HCT116 (cell line): ENCODE data around the gene SUPT5H. TPM values are rescaled to one million over a fixed set of nuclear protein-coding genes. Genes with fewer than 3 reads are reported as not detected.

ENCODE experiments used
- ATAC-seq: fragments of 200-7000 bp; cut with Tn5 transposase; 2 replicates; pipeline ENCODE4 v1.9.1; 2020; ENCODE audit warnings: mild to moderate bottlenecking, moderate library complexity
- BruUV-seq: library from RNA; stranded (reverse); fragments of 400-500 nt; replicated peaks from 2 replicates; lab custom pipeline; 2021; lab: Mats Ljungman, UMichigan
- CTCF ChIA-PET: fragments of 300-600 bp; sonication (Branson Sonifier 250); formaldehyde crosslinking; loops from one replicate; lab custom pipeline; 2021; ENCODE audit warnings: antibody characterized with exemption; lab: Charles Lee
- POLR2A ChIA-PET: fragments of 300-600, 350-600 bp; sonication (Branson Sonifier 250); formaldehyde crosslinking; loops from one replicate; lab custom pipeline; 2021; ENCODE audit warnings: antibody characterized with exemption; lab: Charles Lee
- RAD21 ChIA-PET, 2 experiments: fragments of 300-600 bp; sonication (Branson Sonifier 250); formaldehyde crosslinking; loops; one replicate each; lab custom pipeline; 2023; ENCODE audit warnings: low total read pairs in 2 of 2; ENCODE audit not compliant: uncharacterized antibody in 2 of 2, unreplicated experiment in 2 of 2, low non-redundant PET in 1 of 2; lab: Charles Lee
- DNase-seq: peaks from one replicate; pipeline ENCODE4 v3.0.0-alpha.2; 2010; ENCODE audit warnings: low read depth, low spot score
- H2AFZ ChIP-seq: fragments of 200-600 bp; shearing (Covaris generic), sonication (generic); 2 replicates; pipeline ENCODE4 v1.6.1; 2017; ENCODE audit warnings: low read depth, mixed run types, mixed read lengths, antibody characterized with exemption, low read length; ENCODE audit not compliant: poor library complexity, severe bottlenecking
- H3K27ac ChIP-seq: 2 replicates; pipeline ENCODE4 v1.5.1; 2012; ENCODE audit warnings: low read depth, low read length
- H3K27me3 ChIP-seq: fragments of 200-600 bp; sonication (generic); 2 replicates; pipeline ENCODE4 v1.6.1; 2016; ENCODE audit warnings: mixed run types, low read length, mixed read lengths; ENCODE audit not compliant: insufficient read depth
- H3K36me3 ChIP-seq, 2 experiments: fragments of 200-500 bp in 1 of 2; fragments of 200-600 bp in 1 of 2; sonication (Bioruptor generic) in 1 of 2; sonication (generic) in 1 of 2; 2 replicates each; pipeline versions ENCODE4 v1.5.1 to v1.6.1; 2014 to 2016; ENCODE audit warnings: low read length in 2 of 2, inconsistent platforms in 1 of 2, mixed read lengths in 1 of 2, mixed run types in 1 of 2; ENCODE audit not compliant: insufficient read depth in 2 of 2, control insufficient read depth in 1 of 2
- H3K4me1 ChIP-seq, 2 experiments: fragments of 200-600 bp in 1 of 2; sonication (generic) in 1 of 2; 2 replicates each; pipeline versions ENCODE4 v1.5.1 to v1.6.1; 2012 to 2017; ENCODE audit warnings: low read length in 2 of 2, inconsistent platforms in 1 of 2, mild to moderate bottlenecking in 1 of 2, mixed read lengths in 1 of 2, mixed run types in 1 of 2, moderate library complexity in 1 of 2; ENCODE audit not compliant: insufficient read depth in 2 of 2, control insufficient read depth in 1 of 2
- H3K4me2 ChIP-seq: fragments of 200-600 bp; sonication (generic); 2 replicates; pipeline ENCODE4 v1.6.1; 2017; ENCODE audit warnings: mixed run types, low read length, mixed read lengths
- H3K4me3 ChIP-seq, 2 experiments: fragments of 200-600 bp in 1 of 2; sonication (generic) in 1 of 2; replicated peaks in 1 of 2; 2 replicates each; pipeline ENCODE4 v1.5.1; 2011 to 2016; ENCODE audit warnings: low read length in 2 of 2, control low read depth in 1 of 2, low read depth in 1 of 2, mild to moderate bottlenecking in 1 of 2, mixed read lengths in 1 of 2, mixed run types in 1 of 2
- H3K79me2 ChIP-seq: fragments of 200-600 bp; sonication (generic); 2 replicates; pipeline ENCODE4 v1.6.1; 2017; ENCODE audit warnings: mild to moderate bottlenecking, mixed run types, low read length, moderate library complexity, mixed read lengths; ENCODE audit not compliant: insufficient read depth
- H3K9ac ChIP-seq: fragments of 200-600 bp; sonication (generic); 2 replicates; pipeline ENCODE4 v1.6.1; 2016; ENCODE audit warnings: low read length, mixed read lengths
- H3K9me2 ChIP-seq: fragments of 200-600 bp; sonication (generic), shearing (Covaris generic); 2 replicates; pipeline ENCODE4 v1.6.1; 2017; ENCODE audit warnings: mixed run types, mild to moderate bottlenecking, moderate library complexity; ENCODE audit not compliant: insufficient read depth
- H3K9me3 ChIP-seq, 2 experiments: fragments of 200-500 bp in 1 of 2; fragments of 200-600 bp in 1 of 2; sonication (Bioruptor generic) in 1 of 2; sonication (generic) in 1 of 2; 2 replicates each; pipeline ENCODE4 v1.6.1; 2014 to 2017; ENCODE audit warnings: low read length in 2 of 2, mixed read lengths in 2 of 2, inconsistent platforms in 1 of 2, low read depth in 1 of 2, mild to moderate bottlenecking in 1 of 2, mixed run types in 1 of 2, moderate library complexity in 1 of 2; ENCODE audit not compliant: control insufficient read depth in 1 of 2, insufficient read depth in 1 of 2
- H4K20me1 ChIP-seq: fragments of 200-600 bp; sonication (generic), shearing (Covaris generic); 2 replicates; pipeline ENCODE4 v1.6.1; 2017; ENCODE audit warnings: mixed run types, mild to moderate bottlenecking, moderate library complexity; ENCODE audit not compliant: insufficient read depth
- ATF3 ChIP-seq: IDR thresholded peaks from 2 replicates; pipeline ENCODE4 v1.6.1; 2012
- CBX3 ChIP-seq: IDR thresholded peaks from 2 replicates; pipeline ENCODE4 v1.6.1; 2012; ENCODE audit warnings: low read depth
- CEBPB ChIP-seq: IDR thresholded peaks from 2 replicates; pipeline ENCODE4 v1.6.1; 2012; ENCODE audit warnings: low read depth
- CTCF ChIP-seq, 3 experiments: fragments of 200-600 bp in 1 of 3; sonication (generic) in 1 of 3; IDR thresholded peaks in 2 of 3; conservative IDR thresholded peaks in 1 of 3; 2 replicates each; pipeline ENCODE4 v1.5.1; 2012 to 2017; ENCODE audit warnings: low read depth in 2 of 3, low read length in 2 of 3, antibody characterized with exemption in 1 of 3, borderline replicate concordance in 1 of 3, control low read depth in 1 of 3, mild to moderate bottlenecking in 1 of 3, mixed read lengths in 1 of 3, mixed run types in 1 of 3, moderate library complexity in 1 of 3; ENCODE audit not compliant: insufficient read depth in 1 of 3
- EGR1 ChIP-seq: IDR thresholded peaks from 2 replicates; pipeline ENCODE4 v1.6.1; 2012; ENCODE audit warnings: low read depth
- ELF1 ChIP-seq: IDR thresholded peaks from 2 replicates; pipeline ENCODE4 v1.6.1; 2012; ENCODE audit warnings: low read depth, borderline replicate concordance
- EZH2 ChIP-seq: fragments of 200-600 bp; sonication (generic); IDR thresholded peaks from 2 replicates; pipeline ENCODE4 v1.6.1; 2017; ENCODE audit warnings: antibody characterized with exemption, mixed run types
- FOSL1 ChIP-seq: IDR thresholded peaks from 2 replicates; pipeline ENCODE4 v1.6.1; 2012; ENCODE audit warnings: low read depth
- SIN3A ChIP-seq: IDR thresholded peaks from 2 replicates; pipeline ENCODE4 v1.6.1; 2012; ENCODE audit warnings: low read depth
- SP1 ChIP-seq: IDR thresholded peaks from 2 replicates; pipeline ENCODE4 v1.6.1; 2012; ENCODE audit warnings: low read depth
- SRF ChIP-seq: IDR thresholded peaks from 2 replicates; pipeline ENCODE4 v1.6.1; 2012; ENCODE audit warnings: low read depth
- ZBTB33 ChIP-seq: IDR thresholded peaks from 2 replicates; pipeline ENCODE4 v1.6.1; 2011; ENCODE audit warnings: mild to moderate bottlenecking, low read length, moderate library complexity; ENCODE audit not compliant: insufficient replicate concordance; ENCODE audit errors: extremely low read depth
- ZNF274 ChIP-seq: fragments of 200-500 bp; sonication (Bioruptor generic); IDR thresholded peaks from 2 replicates; pipeline ENCODE4 v1.6.1; 2014; ENCODE audit warnings: mild to moderate bottlenecking, low read depth, low read length, inconsistent platforms
- intact Hi-C: fragments of 100-400 bp; cut with micrococcal nuclease; formaldehyde crosslinking; loops from 2 replicates; pipeline ENCODE4 v1.10.0; 2022
- total RNA-seq: library from RNA; stranded (reverse); gene quantifications from one replicate; pipeline ENCODE4 v1.2.1, GENCODE V29; 2021; ENCODE audit not compliant: unreplicated experiment

Gene SUPT5H
- total RNA-seq, 1 experiment from 2014 or later = 120 TPM

GRCh38 chr19:39498798-39499642, 53.6 kb downstream of the SUPT5H start, which contains the start of gene DLL3 (continued):
- TF ChIP-seq ZBTB33 = no peak

GRCh38 chr19:39499932-39500331, 54.5 kb downstream of the SUPT5H start:
- Histone ChIP-seq H3K79me2 (no peaks in the 10 kb centered on the region), H4K20me1 (no peaks in the 10 kb centered on the region)
- TF ChIP-seq SRF = no peak
- no peak for TF ChIP-seq CTCF (IDR thresholded peaks at IDR 0.05 in 2 of 3, conservative IDR thresholded peaks at IDR 0.05 in 1 of 3; ENCODE audit: borderline replicate concordance in 1 of 3, insufficient read depth in 1 of 3, low read depth in 2 of 3, low read length in 2 of 3)
- TF ChIP-seq FOSL1 = no peak
- no peak for TF ChIP-seq CEBPB
- no peak for TF ChIP-seq SIN3A
- no peak for TF ChIP-seq CBX3
- no peak for TF ChIP-seq EZH2
- no peak for TF ChIP-seq ZNF274
- TF ChIP-seq EGR1 = no peak
- no peak for TF ChIP-seq ELF1
- TF ChIP-seq SP1 = no peak
- TF ChIP-seq ATF3 = no peak
- TF ChIP-seq, all 23 proteins: peak for 0
- no peaks in the 10 kb centered on the region for H3K9me2 ChIP-seq
- peaks cover 0 to 4% of the 10 kb centered on the region in 2 experiments; a peak in 1 of 4 replicates for H3K4me1 ChIP-seq
- BruUV-seq = no TSS peak
- RAD21 ChIA-PET = no interaction called here
- H3K4me3 ChIP-seq = no peak overlapping the region
- intact Hi-C loops = no loop called here
- H3K27me3 ChIP-seq = no peaks in the 10 kb centered on the region
- no peaks in the 10 kb centered on the region for H3K9me3 ChIP-seq
- CTCF ChIA-PET = no interaction called here
- DNase-seq = no peak
- no peak for ATAC-seq
- no peak overlapping the region for H3K9ac ChIP-seq
- no peak overlapping the region for H2AFZ ChIP-seq
- no peaks in the 10 kb centered on the region for H3K36me3 ChIP-seq
- POLR2A ChIA-PET = no interaction called here
- no peak overlapping the region for H3K27ac ChIP-seq
- H3K4me2 ChIP-seq = no peak overlapping the region
